Type B pancreatic cell (in vitro differentiated cells): Measurements from ENCODE around the gene PTPRU. TPM values are rescaled to one million over a fixed set of nuclear protein-coding genes. Genes with fewer than 3 reads are reported as not detected.
"Not testable (repeated sequence)": the region's sequence is repeated elsewhere in the genome, so short reads cannot be mapped to it uniquely, and the experiment has no call there.

Experiments
- DNase-seq: peaks from one replicate; pipeline ENCODE4 v3.0.0; 2021; ENCODE audit warnings: mixed read lengths; ENCODE audit not compliant: unreplicated experiment; ENCODE audit errors: extremely low spot score
- H3K27ac Mint-ChIP-seq: 2 replicates; pipeline ENCODE4 v1.8.0; 2021; ENCODE audit warnings: mild to moderate bottlenecking, mixed read lengths
- H3K27me3 Mint-ChIP-seq: 2 replicates; pipeline ENCODE4 v1.8.0; 2021; ENCODE audit warnings: mixed read lengths
- H3K36me3 Mint-ChIP-seq: 2 replicates; pipeline ENCODE4 v1.8.0; 2021; ENCODE audit warnings: mixed read lengths
- H3K4me1 Mint-ChIP-seq: one replicate; pipeline ENCODE4 v1.8.0; 2021; ENCODE audit warnings: mixed read lengths; ENCODE audit not compliant: unreplicated experiment
- H3K4me3 Mint-ChIP-seq: 2 replicates; pipeline ENCODE4 v1.8.0; 2021; ENCODE audit warnings: mild to moderate bottlenecking, mixed read lengths
- H3K9me3 Mint-ChIP-seq: 2 replicates; pipeline ENCODE4 v1.8.0; 2021; ENCODE audit warnings: mixed read lengths
- total RNA-seq: library from RNA; stranded (reverse); gene quantifications from 2 replicates; pipeline ENCODE4 v1.2.1, GENCODE V29; 2021; ENCODE audit warnings: low replicate concordance
- TF ChIP-seq, protein P1 (sequence below): fragments of 200-600 bp; sonication (generic); conservative IDR thresholded peaks from 2 replicates; pipeline ENCODE4 v1.5.0; 2021; ENCODE audit warnings: antibody characterized with exemption, mild to moderate bottlenecking

Gene PTPRU
- total RNA-seq, 1 donor from 2014 or later = 66.6 TPM

GRCh38 chr1:29299446-29299845 is 63.1 kb downstream of the PTPRU start:
- H3K36me3 Mint-ChIP-seq = peaks cover 14% of the 10 kb centered on the region
- no peak overlapping the region for H3K4me3 Mint-ChIP-seq
- no peaks in the 10 kb centered on the region for H3K9me3 Mint-ChIP-seq
- DNase-seq = no peak
- TF ChIP-seq, protein P1, sequence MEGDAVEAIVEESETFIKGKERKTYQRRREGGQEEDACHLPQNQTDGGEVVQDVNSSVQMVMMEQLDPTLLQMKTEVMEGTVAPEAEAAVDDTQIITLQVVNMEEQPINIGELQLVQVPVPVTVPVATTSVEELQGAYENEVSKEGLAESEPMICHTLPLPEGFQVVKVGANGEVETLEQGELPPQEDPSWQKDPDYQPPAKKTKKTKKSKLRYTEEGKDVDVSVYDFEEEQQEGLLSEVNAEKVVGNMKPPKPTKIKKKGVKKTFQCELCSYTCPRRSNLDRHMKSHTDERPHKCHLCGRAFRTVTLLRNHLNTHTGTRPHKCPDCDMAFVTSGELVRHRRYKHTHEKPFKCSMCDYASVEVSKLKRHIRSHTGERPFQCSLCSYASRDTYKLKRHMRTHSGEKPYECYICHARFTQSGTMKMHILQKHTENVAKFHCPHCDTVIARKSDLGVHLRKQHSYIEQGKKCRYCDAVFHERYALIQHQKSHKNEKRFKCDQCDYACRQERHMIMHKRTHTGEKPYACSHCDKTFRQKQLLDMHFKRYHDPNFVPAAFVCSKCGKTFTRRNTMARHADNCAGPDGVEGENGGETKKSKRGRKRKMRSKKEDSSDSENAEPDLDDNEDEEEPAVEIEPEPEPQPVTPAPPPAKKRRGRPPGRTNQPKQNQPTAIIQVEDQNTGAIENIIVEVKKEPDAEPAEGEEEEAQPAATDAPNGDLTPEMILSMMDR = no peak
- H3K27me3 Mint-ChIP-seq = no peaks in the 10 kb centered on the region
- peaks cover 3% of the 10 kb centered on the region for H3K4me1 Mint-ChIP-seq
- H3K27ac Mint-ChIP-seq = no peak overlapping the region

DNA sequence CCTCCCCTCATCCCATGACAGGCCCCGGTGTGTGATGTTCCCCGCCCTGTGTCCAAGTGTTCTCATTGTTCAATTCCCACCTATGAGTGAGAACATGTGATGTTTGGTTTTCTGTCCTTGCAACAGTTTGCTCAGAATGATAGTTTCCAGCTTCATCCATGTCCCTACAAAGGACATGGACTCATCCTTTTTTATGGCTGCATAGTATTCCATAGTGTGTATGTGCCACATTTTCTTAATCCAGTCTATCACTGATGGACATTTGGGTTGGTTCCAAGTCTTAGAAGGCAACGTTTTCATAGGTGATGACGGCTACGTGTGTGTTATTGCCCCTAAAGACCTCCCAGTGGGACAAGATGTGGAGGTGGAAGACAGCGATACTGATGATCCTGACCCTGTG is 65.4 kb downstream of the PTPRU start:
- H3K4me1 Mint-ChIP-seq, H3K27ac Mint-ChIP-seq, H3K4me3 Mint-ChIP-seq, H3K27me3 Mint-ChIP-seq, DNase-seq, H3K9me3 Mint-ChIP-seq: not testable (repeated sequence)
- peaks cover 19% of the 10 kb centered on the region for H3K36me3 Mint-ChIP-seq

- Mint-ChIP-seq H3K4me1 (peaks cover 3% of the 10 kb centered on the region), H3K36me3 (peaks cover 17% of the 10 kb centered on the region), H3K27ac (no peak overlapping the region), H3K9me3 (no peaks in the 10 kb centered on the region), H3K4me3 (no peak overlapping the region), H3K27me3 (no peaks in the 10 kb centered on the region)
- TF ChIP-seq, protein P1 = no peak
- DNase-seq = no peak
Measured at GRCh38 chr1:29303201-29304024, 67.1 kb downstream of the PTPRU start.

DNA sequence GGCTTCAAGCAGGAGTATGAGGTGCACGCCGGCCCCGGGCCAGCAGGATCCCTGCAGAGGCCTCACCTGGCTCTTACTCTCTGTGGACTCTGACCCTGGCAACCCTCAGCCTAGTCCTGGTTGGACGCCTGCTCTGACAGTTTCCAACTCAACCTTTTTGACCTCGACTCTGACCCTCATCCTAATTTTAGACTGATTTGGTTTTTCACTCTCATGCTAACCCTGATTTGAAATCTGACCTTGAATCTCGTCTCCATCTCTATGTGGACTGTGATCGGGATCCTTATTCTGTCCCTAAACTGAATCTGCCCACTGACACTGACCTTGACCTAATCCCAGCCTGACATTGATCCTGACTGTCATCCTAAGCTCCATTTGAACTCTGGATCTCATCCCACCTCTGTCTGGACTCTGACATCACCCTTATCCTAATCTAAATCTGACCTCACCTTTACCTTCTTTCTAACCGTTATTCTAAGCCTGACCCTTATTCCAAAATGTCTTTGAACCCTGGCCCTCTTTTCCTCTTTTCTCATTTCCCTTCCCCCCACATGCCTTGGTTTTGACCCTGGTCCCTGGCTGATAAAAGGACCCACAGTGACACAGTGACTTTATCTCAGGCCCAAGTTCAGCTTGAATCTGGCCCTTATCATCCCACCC is 67.8 kb downstream of the PTPRU start:
- peaks cover 17% of the 10 kb centered on the region for H3K36me3 Mint-ChIP-seq

DNA sequence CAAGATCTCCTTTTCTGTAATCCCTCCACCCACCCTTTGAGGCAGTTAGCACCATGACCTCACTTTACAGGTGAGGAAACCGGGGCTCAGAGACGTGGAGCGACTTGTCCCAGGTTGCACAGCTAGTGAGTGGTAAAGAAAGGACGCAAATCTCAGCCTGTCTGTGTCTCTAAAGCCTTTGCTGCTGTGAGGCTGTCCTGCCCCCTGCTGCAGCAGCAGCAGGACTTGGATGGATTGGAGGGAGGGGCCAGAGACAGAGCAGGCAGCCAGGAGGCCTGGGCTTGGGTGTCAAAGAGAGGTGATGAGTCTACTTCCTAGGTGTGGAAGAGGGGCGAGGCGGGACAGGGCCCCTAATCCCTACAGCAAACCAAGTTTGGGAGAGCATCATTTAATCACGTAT is 69.6 kb downstream of the PTPRU start:
- Mint-ChIP-seq H3K27ac (no peak overlapping the region), H3K4me1 (peaks cover 3% of the 10 kb centered on the region), H3K9me3 (no peaks in the 10 kb centered on the region), H3K27me3 (no peaks in the 10 kb centered on the region), H3K4me3 (no peak overlapping the region), H3K36me3 (peaks cover 17% of the 10 kb centered on the region)
- TF ChIP-seq, protein P1 = no peak
- no peak for DNase-seq

More for the DNA sequence above, 67.8 kb downstream of the PTPRU start:
- Mint-ChIP-seq H3K4me1 (peaks cover 3% of the 10 kb centered on the region), H3K4me3 (no peak overlapping the region), H3K9me3 (no peaks in the 10 kb centered on the region), H3K27ac (no peak overlapping the region), H3K27me3 (no peaks in the 10 kb centered on the region)
- DNase-seq = no peak
- TF ChIP-seq, protein P1 = no peak

- TF ChIP-seq, protein P1 = no peak
- no peak for DNase-seq
- Mint-ChIP-seq H3K4me3 (no peak overlapping the region), H3K4me1 (peaks cover 3% of the 10 kb centered on the region), H3K36me3 (peaks cover 17% of the 10 kb centered on the region), H3K9me3 (no peaks in the 10 kb centered on the region), H3K27me3 (no peaks in the 10 kb centered on the region), H3K27ac (peak overlapping the region; percentile 54)
Measured at GRCh38 chr1:29306471-29307140, 70.3 kb downstream of the PTPRU start.
